ENCODE data around the gene SASH1.

Gene SASH1

GRCh38 chr6:148563066-148563465 is 220.4 kb downstream of the SASH1 start:
- no peaks in the 10 kb centered on the region for H4K20me1 ChIP-seq (ENCODE audit: control insufficient read depth, insufficient read depth, low read depth, low read length)
- H3K36me3 ChIP-seq (ENCODE audit: control insufficient read depth, low read length) = no peaks in the 10 kb centered on the region
- TF ChIP-seq EZH2phosphoT487 (IDR thresholded peaks at IDR 0.05; ENCODE audit: borderline replicate concordance, low read length) (no peak), CTCF (IDR thresholded peaks at IDR 0.05; ENCODE audit: low read depth, low read length, poor library complexity, severe bottlenecking) (no peak)
- no peaks in the 10 kb centered on the region for H3F3A ChIP-seq (ENCODE audit: control insufficient read depth, insufficient read depth)
- no peaks in the 10 kb centered on the region for H3K9me3 ChIP-seq (ENCODE audit: control insufficient read depth, insufficient read depth, low read length)
- H3K27ac ChIP-seq (ENCODE audit: low read depth, low read length) = no peak overlapping the region
- H3K4me3 ChIP-seq (ENCODE audit: low read length) = no peak overlapping the region
- H3K4me1 ChIP-seq (ENCODE audit: control insufficient read depth, low read length) = 0 out of 2 replicates have a peak, but pooled peaks cover 3% of the 10 kb centered on the region
- H3K9me2 ChIP-seq (replicated peaks; ENCODE audit: control insufficient read depth, low read length) = no peaks in the 10 kb centered on the region
- H3K4me2 ChIP-seq (ENCODE audit: low read length) = no peak overlapping the region
- peaks cover 2% of the 10 kb centered on the region for H3K27me3 ChIP-seq (ENCODE audit: control insufficient read depth, low read length)
- no peaks in the 10 kb centered on the region for H3K79me2 ChIP-seq (ENCODE audit: control insufficient read depth, low read length)

- Histone ChIP-seq H3K79me2 (ENCODE audit: control insufficient read depth, low read length) (no peaks in the 10 kb centered on the region), H3F3A (ENCODE audit: control insufficient read depth, insufficient read depth) (no peaks in the 10 kb centered on the region), H3K27ac (ENCODE audit: low read depth, low read length) (no peak overlapping the region), H3K4me3 (ENCODE audit: low read length) (no peak overlapping the region), H3K9me2 (replicated peaks; ENCODE audit: control insufficient read depth, low read length) (no peaks in the 10 kb centered on the region), H3K36me3 (ENCODE audit: control insufficient read depth, low read length) (no peaks in the 10 kb centered on the region), H3K9me3 (ENCODE audit: control insufficient read depth, insufficient read depth, low read length) (no peaks in the 10 kb centered on the region), H3K4me1 (ENCODE audit: control insufficient read depth, low read length) (0 out of 2 replicates have a peak, but pooled peaks cover 3% of the 10 kb centered on the region), H3K4me2 (ENCODE audit: low read length) (no peak overlapping the region), H4K20me1 (ENCODE audit: control insufficient read depth, insufficient read depth, low read depth, low read length) (no peaks in the 10 kb centered on the region), H3K27me3 (ENCODE audit: control insufficient read depth, low read length) (peaks cover 2% of the 10 kb centered on the region)
- TF ChIP-seq EZH2phosphoT487 (IDR thresholded peaks at IDR 0.05; ENCODE audit: borderline replicate concordance, low read length) = no peak
- no peak for TF ChIP-seq CTCF (IDR thresholded peaks at IDR 0.05; ENCODE audit: low read depth, low read length, poor library complexity, severe bottlenecking)
Measured at GRCh38 chr6:148564494-148565035, 221.9 kb downstream of the SASH1 start.

GRCh38 chr6:148565321-148565926 is 222.8 kb downstream of the SASH1 start:
- Histone ChIP-seq H3K4me1 (ENCODE audit: control insufficient read depth, low read length) (no peaks in the 10 kb centered on the region), H3K79me2 (ENCODE audit: control insufficient read depth, low read length) (no peaks in the 10 kb centered on the region), H3K27me3 (ENCODE audit: control insufficient read depth, low read length) (peaks cover 2% of the 10 kb centered on the region; the same call in 1 of the 2 replicates), H3K9me3 (ENCODE audit: control insufficient read depth, insufficient read depth, low read length) (no peaks in the 10 kb centered on the region), H3K4me3 (ENCODE audit: low read length) (no peak overlapping the region), H3K4me2 (ENCODE audit: low read length) (no peak overlapping the region), H4K20me1 (ENCODE audit: control insufficient read depth, insufficient read depth, low read depth, low read length) (no peaks in the 10 kb centered on the region), H3K27ac (ENCODE audit: low read depth, low read length) (no peak overlapping the region), H3K36me3 (ENCODE audit: control insufficient read depth, low read length) (no peaks in the 10 kb centered on the region), H3K9me2 (replicated peaks; ENCODE audit: control insufficient read depth, low read length) (no peaks in the 10 kb centered on the region), H3F3A (ENCODE audit: control insufficient read depth, insufficient read depth) (no peaks in the 10 kb centered on the region)
- TF ChIP-seq CTCF (IDR thresholded peaks at IDR 0.05; ENCODE audit: low read depth, low read length, poor library complexity, severe bottlenecking) = no peak
- no peak for TF ChIP-seq EZH2phosphoT487 (IDR thresholded peaks at IDR 0.05; ENCODE audit: borderline replicate concordance, low read length)

All from DOHH2 (cell line).